ENCODE data around the gene ICOS.
"Not testable (repeated sequence)": the region's sequence is repeated elsewhere in the genome, so short reads cannot be mapped to it uniquely, and the experiment has no call there.

Gene ICOS

DNA sequence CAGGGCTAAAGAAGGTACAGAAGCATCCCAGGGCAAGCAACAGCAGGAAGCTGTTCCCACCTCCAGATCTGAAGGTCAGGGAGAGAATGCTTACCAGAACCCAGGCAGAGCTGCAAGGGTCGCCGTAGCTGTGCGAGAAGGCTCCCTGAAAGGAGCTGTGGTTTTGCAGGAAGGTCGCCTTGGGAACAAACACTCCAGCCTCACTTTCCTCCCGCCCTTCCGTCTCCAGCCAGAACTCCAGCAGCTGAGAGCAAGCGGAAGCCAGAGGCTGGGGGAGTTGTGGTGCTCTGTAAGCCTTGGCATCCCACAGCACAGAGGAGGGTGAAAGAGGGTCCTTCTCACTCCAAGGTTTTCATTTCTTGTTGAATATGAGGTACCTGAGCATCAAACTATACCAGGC lies 18.3 kb upstream of the ICOS start:
- DNase-seq (ENCODE audit: low read depth in 2 of 2), result no peak

DNA sequence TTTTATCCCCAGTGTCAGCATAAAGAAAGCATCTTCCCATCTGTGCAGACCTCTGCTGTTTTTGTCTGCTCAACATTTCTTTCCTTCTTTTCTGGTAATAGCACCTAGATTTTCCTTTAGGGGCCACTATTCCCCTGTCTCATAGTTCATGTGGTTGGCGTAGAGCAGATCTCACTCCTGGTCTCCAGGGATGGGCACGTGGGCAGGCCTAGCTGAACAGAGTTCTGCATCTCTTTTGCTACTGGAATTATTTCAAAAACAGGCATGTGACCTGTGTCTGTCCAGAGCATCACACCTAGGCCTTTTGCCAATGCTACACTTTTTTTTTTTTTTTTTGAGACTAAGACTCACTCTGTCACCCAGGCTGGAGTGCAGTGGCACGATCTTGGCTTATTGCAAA lies 17.7 kb upstream of the ICOS start:
- DNase-seq (ENCODE audit: low read depth in 2 of 2), result no peak

DNA sequence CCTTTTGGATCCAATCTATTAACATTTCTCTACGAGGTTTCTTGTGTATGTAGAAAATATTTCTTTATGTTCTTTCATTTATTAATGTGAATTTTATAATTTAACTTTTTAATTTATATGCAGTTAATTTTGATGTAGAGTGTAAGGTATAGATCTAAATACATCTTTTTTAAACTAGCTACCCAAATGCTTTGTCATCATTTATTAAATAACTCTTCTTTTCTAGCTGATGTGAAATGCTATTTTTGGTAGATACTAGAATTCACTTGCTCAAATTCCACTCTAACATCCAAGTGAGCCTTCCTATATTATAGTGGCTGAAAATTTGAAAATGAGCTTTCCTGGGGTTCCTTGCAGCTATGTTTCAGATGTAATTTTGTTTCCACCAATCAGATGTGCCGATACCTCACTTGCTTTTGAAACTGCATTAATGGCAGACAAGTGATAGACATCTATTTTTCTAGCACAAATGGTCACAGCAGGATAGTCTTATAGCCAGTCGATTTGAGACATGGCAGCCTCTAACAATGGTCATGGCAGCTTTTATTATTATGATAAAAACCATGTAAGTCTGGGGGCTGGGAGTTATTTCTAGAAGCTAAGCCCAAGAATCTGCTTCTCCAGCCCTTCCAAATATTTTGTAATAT lies 10.9 kb upstream of the ICOS start:
- DNase-seq (ENCODE audit: low read depth in 2 of 2), result no peak

DNA sequence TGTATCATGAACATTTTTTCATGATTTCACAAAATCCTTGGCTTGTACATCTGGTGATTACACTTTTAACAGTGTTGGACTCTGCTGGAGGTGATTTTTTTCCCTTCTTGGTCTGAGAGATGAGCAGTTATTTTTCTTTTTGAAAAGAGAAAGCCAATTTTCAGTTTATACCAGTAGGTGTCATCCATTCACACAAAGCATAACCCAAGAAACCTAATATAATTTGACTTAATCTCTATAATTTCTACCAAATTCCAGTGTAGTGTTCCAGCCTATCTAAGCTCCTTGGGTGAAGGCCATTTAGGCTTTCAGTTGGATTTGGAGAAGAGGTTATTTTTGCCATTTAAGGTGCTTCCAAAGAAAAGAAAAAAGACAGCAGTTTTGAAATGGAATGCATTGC lies 7.7 kb upstream of the ICOS start:
- DNase-seq (ENCODE audit: low read depth in 2 of 2), result no peak

DNA sequence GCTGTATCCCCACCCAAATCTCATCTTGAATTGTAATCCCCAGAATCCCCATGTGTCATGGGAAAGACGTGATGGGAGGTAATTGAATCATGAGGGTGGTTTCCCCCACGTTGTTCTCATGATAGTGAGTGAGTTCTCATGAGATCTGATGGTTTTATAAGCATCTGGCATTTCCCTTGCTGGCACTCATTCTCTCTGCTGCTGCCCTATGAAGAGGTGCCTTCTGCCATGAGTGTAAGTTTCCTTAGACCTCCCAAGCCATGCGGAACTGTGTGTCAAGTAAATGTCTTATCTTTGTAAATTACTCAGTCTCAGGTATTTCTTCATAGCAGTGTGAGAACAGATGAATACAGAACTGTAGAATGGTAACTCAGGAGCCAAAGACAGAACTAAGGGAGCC lies 5.3 kb upstream of the ICOS start:
- DNase-seq (ENCODE audit: low read depth in 2 of 2), result not testable (repeated sequence)

DNA sequence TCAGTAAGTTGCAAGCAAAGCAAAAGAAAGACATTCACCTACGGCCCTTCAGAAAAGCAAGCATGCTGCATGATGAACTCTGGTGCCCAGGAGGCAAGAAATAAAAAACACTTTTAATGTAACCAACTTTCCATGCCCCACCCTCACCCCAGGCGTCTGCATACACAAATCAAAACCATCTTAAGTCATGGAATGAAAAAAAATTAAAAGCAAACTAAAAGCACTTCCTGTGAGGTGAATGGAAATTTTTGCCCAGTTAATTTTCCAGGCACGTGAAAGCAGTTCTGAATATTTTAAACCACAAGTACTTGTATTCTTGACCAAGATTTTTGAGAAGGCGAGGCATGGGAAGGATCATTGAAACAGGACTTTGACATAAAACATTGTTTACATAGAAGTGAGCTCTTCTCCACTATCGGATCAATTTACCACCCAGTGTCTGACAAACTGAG lies 2.5 kb upstream of the ICOS start:
- peak; percentile 41 to 46 for DNase-seq (ENCODE audit: low read depth in 2 of 2)

DNA sequence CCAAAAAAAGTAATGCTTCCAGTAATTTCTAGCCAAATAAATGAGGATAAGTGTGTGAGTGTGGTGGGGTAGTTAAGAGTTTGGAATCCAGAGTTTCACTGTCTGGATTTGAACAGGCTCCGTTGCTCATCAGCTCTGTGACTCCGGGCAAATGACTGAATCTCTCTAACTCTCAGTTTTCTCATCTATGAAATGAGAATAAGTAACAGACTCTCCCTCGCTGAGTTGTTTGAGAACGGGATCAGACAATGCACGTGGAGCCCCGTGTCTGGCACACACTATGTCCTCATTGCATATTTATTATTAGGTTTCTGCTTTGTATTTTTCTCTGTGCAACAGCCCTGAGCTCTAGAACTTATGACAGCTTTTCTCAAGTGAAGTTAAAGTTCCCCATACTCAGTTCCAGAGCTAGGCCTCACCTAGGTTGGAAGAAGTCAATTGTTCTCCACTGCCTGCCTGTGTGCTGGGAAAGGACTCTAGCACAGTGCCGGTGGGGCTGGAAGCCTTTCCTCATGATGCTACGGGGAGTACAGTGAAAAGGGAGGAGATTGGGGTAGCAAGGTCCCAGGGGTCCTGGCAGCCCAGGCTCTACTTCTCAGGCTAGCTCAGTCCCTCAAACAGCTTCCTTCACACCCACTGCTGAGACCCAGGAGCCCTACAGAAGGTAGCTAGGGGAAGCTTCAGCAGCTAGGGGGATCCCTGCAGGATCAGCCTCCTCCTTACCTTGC lies 1.7 kb upstream of the ICOS start:
- no peak for DNase-seq (ENCODE audit: low read depth in 2 of 2)

DNA sequence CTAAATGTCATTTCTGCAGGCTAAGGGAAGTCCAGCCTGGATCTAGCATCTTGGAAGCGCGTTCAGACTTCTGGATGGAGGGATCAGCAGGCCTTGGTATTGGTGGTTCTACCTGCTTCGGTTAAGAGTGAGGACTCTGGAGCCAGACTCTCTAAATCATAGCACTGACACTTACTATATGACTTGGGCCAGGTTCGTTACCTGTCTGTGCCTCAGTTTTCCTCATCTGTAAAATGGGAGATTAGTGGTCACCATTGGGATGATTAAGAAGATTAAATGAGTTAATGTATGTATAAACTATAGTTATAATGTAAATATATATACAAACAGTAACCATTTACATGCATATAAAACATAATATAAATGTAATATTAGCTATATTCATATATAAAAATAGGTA lies 995 bp upstream of the ICOS start:
- no peak for DNase-seq (ENCODE audit: low read depth in 2 of 2)

DNA sequence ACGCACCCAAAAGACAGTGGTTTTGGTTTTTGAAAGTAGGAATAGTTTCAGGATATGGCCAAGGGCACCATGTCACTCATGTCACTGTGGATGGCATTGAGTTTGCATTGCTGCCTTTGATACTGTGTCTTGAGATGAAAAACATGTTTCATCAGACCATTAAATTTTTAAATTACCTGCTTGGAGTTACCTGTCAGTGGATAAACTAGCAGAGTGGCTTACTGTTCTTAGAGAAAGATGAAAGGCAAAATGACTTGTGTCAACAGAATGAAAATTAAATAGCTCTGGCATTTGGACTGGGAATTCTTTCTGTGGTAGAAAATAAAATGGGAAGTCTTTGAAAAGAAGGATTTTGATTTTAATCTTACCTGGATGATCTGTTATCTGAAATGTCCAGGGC lies 386 bp downstream of the ICOS start:
- no peak for DNase-seq (ENCODE audit: low read depth in 2 of 2)

DNA sequence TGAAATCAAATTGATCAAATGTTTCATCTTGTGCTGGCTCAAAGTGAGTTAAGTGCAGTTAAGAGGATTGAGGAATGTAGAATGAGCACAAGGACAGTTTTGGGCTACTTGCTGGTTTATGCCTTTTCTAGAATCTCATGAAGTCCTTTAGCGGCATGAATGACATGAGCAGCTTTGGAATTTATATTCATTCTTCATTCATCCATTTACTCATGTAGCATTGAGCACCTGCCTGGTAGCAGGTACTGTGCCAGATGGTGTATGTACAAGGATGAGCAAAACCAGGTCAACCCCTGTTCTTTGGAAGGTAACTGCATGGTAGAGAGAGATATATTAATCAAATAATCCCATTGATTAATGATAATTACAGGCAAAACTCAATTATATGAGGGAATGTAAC lies 1.2 kb downstream of the ICOS start:
- DNase-seq (ENCODE audit: low read depth in 2 of 2), result no peak

DNA sequence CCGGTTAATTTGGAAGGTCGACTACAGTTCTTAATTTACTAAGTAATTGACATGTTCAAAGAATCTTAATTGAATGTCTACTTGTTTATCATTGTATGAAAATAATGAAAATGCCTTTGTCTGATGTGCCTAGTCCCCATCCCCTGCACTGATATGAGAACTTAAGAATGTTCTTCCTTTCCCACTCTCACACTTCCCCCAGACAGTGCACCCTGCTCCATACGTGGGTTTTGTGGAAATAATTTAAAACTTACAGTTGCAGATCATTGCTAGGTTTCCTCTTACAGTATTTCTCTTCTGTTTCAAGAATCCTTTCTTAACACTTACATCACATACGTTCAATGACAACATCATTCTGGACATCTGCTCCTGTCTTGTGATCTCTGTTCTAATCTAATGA lies 3.5 kb downstream of the ICOS start:
- DNase-seq (ENCODE audit: low read depth in 2 of 2), result no peak

DNA sequence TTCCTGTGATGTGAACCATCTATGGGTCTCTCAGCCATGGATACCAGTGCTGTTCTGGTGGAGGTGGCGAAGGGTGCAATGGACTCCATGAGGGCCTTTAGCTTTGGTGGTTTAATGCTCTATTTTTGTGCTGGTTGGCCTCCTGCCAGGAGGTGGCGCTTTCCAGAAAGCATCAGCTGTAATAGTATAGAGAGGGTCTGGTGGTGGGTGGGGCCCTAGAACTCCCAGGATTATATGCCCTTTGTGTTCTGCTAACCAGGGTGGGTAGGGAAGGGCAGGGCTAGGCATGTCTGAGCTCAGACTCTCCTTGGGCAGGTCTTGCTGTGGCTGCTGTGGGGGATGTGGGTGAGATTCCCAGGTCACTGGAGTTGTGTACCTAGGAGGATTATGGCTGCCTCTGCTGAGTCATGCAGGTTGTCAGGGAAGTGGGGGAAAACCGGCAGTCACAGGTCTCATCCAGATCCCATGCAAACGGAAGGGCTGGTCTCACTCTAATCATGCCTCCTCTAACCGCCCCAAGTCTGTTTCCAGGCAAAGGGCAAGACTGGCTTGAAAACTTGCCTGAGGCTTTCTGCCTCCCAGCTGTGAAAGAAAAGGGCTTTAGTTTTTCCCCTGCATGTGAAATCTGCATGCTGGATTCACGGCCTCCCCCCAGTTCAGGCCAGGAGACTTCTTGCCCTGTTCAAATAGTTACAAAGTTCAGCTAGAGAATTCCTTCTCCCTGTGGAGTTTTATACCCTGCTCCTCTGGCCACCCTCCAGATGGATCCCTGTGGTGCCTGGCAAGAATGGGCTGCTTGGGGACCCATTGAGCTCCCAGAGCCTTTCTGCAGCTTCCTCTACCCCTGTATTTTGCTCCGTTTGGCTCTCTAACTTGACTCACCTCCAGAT lies 7.2 kb downstream of the ICOS start:
- DNase-seq (ENCODE audit: low read depth in 2 of 2), result not testable (repeated sequence)

DNA sequence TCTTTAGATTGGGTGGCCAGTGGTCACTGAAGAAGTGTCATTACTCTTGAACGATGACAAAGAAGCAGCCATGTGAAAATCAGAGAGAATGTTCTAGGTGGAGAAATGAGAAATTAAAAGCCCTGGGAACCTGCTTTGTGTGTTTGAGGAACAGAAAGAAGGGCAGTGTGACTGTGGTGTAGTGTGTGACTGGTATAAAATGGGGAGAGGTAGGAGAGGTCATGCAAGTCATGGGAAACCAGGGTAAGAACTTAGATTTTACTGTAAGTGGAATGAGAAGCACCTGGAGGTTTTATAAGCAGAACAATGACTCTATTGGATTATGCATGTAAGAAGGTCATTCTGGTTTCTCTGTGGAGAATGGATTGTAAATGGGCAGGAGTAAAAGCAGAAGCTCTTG lies 12.2 kb downstream of the ICOS start:
- no peak for DNase-seq (ENCODE audit: low read depth in 2 of 2)

DNA sequence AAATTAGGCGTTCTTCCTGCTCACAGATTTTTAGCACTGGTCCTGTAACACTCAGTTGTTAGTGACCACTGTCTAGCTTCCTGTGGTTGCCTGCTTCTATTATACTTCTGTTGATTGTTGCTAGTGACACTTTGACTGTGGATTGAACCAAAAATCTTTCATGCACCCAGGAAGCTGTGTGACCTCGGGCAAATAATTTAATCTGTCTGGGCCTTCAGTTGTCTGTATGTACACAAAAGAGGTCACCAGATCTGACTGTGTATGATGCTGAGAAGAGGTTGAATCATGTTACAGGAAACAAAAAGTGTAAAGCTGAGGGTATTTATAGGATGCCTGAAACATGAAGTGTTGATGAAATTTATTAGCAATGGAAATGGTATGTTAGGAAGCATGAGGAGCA lies 12.7 kb downstream of the ICOS start:
- DNase-seq (ENCODE audit: low read depth in 2 of 2), result no peak

DNA sequence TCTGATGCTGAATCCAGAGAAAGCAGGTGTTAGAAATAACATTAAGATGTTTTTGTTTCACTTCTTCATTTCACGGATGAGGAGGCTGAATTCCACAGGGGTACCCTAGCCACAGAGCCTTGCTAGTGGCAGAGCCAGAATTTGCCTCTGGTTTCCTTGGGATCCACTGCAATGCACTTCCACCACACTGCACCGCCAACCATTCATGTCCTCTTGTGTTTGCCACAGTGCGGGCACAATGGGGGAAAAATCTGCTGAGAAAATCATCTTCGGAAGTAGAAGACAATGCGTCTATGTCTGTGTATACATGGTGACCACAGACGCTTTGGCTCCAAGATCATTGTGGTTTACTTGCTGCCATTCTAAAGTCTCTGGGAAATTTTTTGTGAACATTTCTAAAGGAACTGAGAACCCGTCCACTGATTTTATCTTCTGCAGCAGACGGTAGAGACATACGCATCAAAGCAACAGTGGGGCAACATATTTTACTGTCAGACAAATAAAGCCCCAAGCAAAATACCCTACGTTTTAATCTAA lies 14.9 kb downstream of the ICOS start:
- DNase-seq (ENCODE audit: low read depth in 2 of 2), result no peak

DNA sequence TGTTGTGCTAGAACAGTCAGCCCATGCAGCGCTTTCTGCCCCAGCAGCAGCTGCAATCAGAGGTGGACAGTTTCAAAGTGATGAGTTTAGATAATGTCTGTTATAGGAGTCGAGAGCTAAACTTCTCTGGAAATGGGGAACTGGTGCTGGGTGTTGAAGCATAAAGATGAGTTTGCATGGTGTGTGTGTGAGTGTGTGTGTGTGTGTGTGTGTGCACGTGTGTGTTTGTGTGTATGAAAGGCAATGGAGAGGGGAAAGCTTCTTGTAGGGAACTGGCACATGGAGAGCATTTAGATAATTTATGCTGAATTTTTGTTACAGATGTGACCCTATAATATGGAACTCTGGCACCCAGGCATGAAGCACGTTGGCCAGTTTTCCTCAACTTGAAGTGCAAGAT lies 22.7 kb downstream of the ICOS start:
- no peak for DNase-seq (ENCODE audit: low read depth in 2 of 2)

DNA sequence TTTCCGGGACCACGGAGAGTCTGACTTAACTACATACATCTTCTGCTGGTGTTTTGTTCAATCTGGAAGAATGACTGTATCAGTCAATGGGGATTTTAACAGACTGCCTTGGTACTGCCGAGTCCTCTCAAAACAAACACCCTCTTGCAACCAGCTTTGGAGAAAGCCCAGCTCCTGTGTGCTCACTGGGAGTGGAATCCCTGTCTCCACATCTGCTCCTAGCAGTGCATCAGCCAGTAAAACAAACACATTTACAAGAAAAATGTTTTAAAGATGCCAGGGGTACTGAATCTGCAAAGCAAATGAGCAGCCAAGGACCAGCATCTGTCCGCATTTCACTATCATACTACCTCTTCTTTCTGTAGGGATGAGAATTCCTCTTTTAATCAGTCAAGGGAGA lies 23.1 kb downstream of the ICOS start:
- no peak for DNase-seq (ENCODE audit: low read depth in 2 of 2)

DNA sequence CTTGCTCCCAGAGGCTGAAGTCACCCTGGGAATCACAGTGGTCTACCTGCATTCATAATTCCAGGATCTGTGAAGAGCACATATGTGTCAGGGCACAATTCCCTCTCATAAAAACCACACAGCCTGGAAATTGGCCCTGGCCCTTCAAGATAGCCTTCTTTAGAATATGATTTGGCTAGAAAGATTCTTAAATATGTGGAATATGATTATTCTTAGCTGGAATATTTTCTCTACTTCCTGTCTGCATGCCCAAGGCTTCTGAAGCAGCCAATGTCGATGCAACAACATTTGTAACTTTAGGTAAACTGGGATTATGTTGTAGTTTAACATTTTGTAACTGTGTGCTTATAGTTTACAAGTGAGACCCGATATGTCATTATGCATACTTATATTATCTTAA lies 24.2 kb downstream of the ICOS start:
- DNase-seq (ENCODE audit: low read depth in 2 of 2), result no peak

DNA sequence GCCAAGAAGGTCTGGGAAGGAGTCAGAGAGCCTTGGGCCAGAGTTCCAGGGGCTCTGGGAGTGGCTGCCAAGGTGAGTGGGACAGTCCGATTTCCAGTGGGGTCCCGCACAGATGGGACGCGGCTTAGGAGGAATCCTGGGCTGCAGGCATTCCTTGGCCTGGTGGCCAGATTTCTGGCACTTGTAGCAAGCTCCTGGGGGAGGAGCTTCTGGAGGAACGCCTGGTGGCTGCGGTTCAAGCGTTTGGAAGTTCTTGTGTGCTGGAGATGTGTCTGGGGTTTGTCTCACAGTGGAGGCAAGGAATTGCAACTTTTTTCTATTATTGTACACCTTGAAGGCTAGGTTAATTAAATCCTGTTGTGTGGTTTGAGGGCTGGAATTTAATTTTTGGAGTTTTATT lies 28.6 kb downstream of the ICOS start:
- not testable (repeated sequence) for DNase-seq (ENCODE audit: low read depth in 2 of 2)

DNA sequence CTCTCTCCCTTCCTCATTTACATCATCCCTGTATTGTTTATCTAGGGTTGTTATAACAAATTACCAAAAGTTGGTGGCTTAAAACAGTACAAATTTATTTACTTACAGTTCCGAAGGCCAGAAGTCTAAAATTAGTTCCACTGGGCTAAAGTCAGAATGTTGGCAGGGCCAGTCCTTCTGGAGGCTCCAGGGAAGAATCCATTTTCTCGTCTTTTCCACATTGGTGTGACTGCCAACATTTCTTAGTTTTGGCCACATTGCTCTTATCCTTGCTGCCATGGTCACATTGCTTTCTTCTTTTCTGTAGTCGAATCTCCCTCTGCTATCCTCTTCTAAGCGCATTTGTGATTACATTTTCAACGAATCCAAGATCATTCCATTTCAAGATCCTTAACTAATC lies 34.7 kb downstream of the ICOS start:
- DNase-seq (ENCODE audit: low read depth in 2 of 2), result no peak

DNA sequence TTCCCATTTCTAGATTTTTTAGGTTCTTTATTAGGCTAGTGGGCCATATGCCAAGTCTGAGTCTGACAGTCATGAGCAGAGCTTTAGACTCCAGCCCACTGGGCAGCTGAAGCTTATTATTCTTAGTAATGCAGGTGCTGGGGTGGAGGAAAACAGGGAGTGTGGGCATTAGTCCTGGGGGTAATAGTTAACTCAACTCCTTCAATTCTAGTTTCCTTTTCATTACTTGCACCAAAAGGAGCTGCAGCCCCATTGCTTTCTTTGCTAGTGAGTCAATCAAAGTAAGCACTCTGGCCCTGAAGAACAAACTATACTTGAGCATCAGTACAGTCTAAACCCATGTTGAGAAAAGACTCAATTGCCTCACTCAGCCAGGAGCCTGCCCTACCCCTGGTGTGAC lies 35.5 kb downstream of the ICOS start:
- no peak for DNase-seq (ENCODE audit: low read depth in 2 of 2)

DNA sequence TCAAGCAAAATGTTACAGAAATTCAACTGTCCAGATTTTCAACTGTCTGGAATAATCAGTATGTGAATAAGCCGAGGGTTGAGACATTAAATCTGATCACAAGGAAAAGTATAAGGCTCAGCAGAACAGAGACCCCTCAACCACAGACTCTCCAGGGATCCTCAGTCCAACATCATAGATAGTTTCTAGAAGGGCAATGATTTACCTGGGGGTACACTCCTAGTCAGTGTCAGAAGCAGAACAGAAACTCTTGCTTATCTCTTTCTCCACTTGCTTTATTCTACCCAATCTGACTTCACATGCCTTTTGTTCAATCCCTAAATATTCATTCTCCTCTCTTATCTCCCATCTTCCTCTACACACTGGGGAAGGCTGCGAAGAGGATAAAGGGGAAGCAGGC lies 36.4 kb downstream of the ICOS start:
- no peak for DNase-seq (ENCODE audit: low read depth in 2 of 2)

DNA sequence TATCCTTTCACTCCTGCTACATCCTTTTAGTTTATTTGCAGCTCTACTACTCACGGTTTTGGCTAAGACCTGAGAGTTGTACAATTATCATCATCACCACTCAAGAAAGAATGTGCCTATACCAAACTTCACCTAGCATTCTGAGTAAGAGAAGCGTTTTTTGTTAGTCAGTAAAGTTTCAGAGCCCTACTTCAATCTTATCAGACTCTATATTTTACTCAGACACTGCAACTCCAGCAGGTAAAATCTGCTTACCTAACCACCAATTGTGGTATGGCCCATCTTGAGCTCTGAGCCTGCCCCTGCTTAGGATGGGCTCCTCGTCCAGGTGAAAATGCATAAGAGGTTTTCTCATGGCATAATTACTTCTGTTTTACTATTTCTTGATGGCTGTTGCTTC lies 37.1 kb downstream of the ICOS start:
- no peak for DNase-seq (ENCODE audit: low read depth in 2 of 2)
